Peyer's patch (tissue), 4 donors: ENCODE data around the gene ARFGAP3.

Experiments used
- CTCF ChIP-seq, 6 experiments: fragments of 450-650 bp in 4 of 6; fragments of 200-600 bp in 2 of 6; sonication (generic) in 1 of 6; IDR thresholded peaks; one replicate each; pipeline ENCODE4 v1.5.1; 2017 to 2019; ENCODE audit warnings: antibody characterized with exemption in 6 of 6, mild to moderate bottlenecking in 3 of 6, moderate library complexity in 1 of 6
- POLR2A ChIP-seq, 2 donors: fragments of 450-650 bp; IDR thresholded peaks; one replicate each; pipeline ENCODE4 v1.5.1; 2017; ENCODE audit warnings: antibody characterized with exemption in 2 of 2, mild to moderate bottlenecking in 2 of 2, moderate library complexity in 2 of 2

GRCh38 chr22:42857845-42858481 lies 890 bp upstream of the ARFGAP3 start:
- no peak for TF ChIP-seq CTCF (IDR thresholded peaks at IDR 0.05)
- no peak for TF ChIP-seq POLR2A (IDR thresholded peaks at IDR 0.05)
